WI38 (cell line): Measurements from ENCODE around the gene CLDN7.

Experiments
- H3K4me3 ChIP-seq: 2 replicates; pipeline ENCODE4 v1.5.1; 2011; ENCODE audit warnings: low read depth, mild to moderate bottlenecking, control low read depth, low read length
- CTCF ChIP-seq: IDR thresholded peaks from 2 replicates; pipeline ENCODE4 v1.5.1; 2012; ENCODE audit warnings: low read depth, mild to moderate bottlenecking, control low read depth, low read length

CLDN7 gene

GRCh38 chr17:7292729-7293128 is 30.5 kb upstream of the CLDN7 start:
- H3K4me3 ChIP-seq, result no peak overlapping the region
- TF ChIP-seq CTCF, result no peak

- no peak overlapping the region for H3K4me3 ChIP-seq
- TF ChIP-seq CTCF, result no peak
These were observed 29.9 kb upstream of the CLDN7 start for GRCh38 chr17:7292194-7292593.

- TF ChIP-seq CTCF, result no peak
- no peak overlapping the region for H3K4me3 ChIP-seq
These were observed 28.4 kb upstream of the CLDN7 start for GRCh38 chr17:7290685-7291084.

GRCh38 chr17:7290166-7290565 is 27.9 kb upstream of the CLDN7 start:
- no peak for TF ChIP-seq CTCF
- no peak overlapping the region for H3K4me3 ChIP-seq

GRCh38 chr17:7289256-7290032 is 27.2 kb upstream of the CLDN7 start:
- no peak overlapping the region for H3K4me3 ChIP-seq
- no peak for TF ChIP-seq CTCF

GRCh38 chr17:7285679-7286078 is 23.4 kb upstream of the CLDN7 start:
- no peak overlapping the region for H3K4me3 ChIP-seq
- TF ChIP-seq CTCF, result no peak

GRCh38 chr17:7284911-7285310 is 22.6 kb upstream of the CLDN7 start:
- H3K4me3 ChIP-seq, result no peak overlapping the region
- no peak for TF ChIP-seq CTCF
